ENCODE data around the gene SCYGR4.
A peak's percentile ranks its signal among the peaks of the same experiment; 100 is the strongest.
"Not testable (repeated sequence)": the region's sequence is repeated elsewhere in the genome, so short reads cannot be mapped to it uniquely, and the experiment has no call there.

Gene SCYGR4, protein sequence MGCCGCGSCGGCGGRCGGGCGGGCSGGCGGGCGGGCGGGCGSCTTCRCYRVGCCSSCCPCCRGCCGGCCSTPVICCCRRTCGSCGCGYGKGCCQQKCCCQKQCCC

DNA sequence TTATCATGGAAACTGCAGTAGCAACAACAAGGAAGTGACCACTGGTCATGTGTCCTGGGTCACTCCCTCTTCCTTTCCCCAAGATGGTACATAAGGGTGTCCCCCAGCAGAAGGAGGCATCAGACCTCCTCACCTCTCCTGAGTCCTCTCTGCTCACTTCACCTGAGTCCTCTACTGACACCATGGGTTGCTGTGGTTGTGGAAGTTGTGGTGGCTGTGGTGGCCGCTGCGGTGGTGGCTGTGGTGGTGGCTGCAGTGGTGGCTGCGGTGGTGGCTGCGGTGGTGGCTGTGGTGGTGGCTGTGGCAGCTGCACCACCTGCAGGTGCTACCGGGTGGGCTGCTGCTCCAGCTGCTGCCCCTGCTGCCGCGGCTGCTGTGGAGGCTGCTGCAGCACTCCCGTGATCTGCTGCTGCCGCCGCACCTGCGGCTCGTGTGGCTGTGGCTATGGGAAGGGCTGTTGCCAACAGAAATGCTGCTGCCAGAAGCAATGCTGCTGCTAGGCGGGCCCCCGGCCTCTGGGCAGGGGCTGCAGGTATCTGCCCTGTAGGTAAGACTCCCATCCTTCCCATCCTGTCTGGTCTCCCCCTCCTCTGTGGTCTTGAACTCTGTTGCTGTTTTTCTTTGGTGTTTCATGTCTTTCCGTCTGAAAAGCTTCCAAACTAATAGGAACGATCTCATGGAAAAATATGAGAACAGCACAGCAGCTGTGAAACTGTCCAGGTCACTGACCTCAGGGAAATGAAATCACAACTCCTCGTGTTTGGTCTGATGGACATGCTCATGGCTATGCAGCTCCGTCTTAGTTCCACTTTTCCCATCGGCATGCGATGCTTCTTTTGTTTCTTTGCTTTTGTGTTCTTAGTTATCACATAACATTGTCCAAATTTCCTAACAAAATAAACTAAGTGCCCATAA, at the start of gene SCYGR4:
SCYGR4 (plus strand) TSS at position 183 of the 915 bp plus-strand sequence; CDS start at position 183, 0 bp downstream.
- no peak for DNase-seq (ENCODE audit: low read depth)

DNA sequence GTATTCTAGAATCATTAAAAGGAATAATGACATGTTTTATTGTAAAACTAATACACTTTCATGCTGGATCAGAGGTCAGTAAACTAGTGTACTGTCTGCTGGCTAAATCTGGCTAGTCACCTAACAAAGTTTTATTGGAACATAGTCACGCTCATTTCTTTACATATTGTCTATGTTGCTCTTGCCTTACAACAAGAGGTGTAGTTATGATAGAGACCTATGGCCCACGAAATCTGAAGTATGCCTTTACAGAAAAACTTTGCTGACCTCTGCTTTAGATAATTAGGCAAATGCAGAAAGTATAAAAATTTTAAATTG, 48.5 kb upstream of the SCYGR4 start:
- no peak for DNase-seq (ENCODE audit: low read depth)

DNA sequence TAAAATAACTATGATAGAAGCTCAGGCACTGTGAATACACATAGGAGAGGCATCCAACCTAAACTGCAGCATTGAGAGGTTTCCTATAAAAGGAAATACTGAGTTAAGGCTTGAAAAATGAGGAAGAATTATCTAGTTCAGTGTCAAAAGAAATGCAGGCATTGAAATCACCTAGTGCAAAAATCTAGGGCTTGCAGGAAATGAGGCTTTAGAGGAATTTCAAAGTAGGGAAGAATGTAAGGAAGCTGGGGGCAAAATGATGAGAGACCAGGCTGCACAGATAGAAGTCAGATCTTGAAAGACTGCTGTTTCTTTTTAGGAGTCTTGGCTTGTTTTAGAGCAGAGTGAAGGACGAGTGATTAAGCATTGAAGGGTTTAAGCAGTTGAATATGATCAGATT, 46.7 kb upstream of the SCYGR4 start:
- DNase-seq (ENCODE audit: low read depth) = no peak

DNA sequence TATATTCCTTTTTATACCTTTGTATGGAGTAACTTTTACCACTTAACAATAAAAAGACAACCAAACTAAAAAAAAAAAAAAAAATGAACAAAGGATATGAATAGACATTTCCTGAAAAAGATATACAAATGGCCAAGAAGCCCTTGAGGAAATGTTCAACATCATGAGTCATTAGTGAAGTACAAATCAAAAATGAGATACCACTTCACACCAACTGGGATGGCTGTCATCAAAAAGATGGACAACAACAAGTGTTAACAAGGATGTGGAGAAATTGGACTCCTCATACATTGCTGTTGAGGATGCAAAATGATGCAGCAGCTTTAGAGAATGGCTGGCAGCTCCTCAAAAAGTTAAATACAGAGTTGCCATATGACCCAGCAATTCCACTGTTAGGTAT, 41.2 kb upstream of the SCYGR4 start:
- peak; percentile 32 for DNase-seq (ENCODE audit: low read depth)

DNA sequence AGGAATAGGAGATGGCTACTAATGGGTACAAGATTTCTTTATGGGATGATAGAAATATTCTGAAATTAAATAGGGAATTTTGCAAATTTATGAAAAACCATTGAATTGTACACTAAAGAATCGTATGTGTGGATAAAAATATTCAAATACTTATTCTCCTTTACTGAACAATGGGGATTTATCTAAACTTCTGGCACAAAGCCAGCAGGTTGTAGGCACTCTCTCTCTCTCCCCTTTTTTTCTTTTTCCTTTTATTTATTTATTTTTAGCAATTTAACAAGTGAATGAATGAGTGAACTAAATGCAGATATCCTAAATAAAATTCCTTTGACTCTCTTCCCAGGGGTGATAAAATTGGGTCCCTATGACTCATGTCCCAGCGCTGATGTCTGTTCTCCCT, 40.5 kb upstream of the SCYGR4 start:
- DNase-seq (ENCODE audit: low read depth) = no peak

DNA sequence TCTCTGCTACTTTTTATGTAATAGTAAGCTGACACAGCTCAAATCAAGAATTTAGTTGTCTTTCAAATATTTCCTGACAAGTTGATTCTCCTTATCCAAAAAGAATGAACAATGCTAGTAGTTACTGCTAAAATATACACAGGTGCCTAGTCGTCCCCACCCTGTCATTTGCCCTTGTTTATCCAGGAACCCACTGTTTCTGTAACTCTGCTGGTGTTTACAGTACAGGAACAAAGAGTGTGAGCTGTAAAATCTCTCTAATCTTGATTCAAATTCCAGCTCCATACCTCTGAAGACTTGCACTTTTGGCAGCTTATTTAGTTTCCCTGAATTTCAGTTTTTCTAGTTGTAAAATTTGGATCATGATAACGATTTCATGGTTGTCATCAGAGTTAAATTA, 39.7 kb upstream of the SCYGR4 start:
- no peak for DNase-seq (ENCODE audit: low read depth)

DNA sequence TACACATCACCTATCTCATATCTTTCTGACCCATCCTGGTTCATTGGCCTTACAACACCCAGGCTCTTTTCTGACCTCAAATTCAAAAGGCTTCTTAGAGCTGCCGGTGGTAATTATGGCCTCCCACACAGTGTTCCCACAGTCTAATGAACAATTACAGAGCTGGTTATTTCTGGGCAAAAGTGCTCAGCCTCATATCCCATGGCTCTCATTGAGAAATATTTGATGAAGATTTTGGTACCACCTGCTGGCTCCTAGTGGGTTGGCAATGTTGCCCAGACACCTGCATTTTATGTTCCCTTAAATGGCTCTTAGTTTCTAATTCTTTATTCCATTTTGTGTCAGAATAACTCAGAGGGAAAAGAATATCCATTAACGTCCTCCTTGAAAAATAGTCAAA, 38.7 kb upstream of the SCYGR4 start:
- no peak for DNase-seq (ENCODE audit: low read depth)

DNA sequence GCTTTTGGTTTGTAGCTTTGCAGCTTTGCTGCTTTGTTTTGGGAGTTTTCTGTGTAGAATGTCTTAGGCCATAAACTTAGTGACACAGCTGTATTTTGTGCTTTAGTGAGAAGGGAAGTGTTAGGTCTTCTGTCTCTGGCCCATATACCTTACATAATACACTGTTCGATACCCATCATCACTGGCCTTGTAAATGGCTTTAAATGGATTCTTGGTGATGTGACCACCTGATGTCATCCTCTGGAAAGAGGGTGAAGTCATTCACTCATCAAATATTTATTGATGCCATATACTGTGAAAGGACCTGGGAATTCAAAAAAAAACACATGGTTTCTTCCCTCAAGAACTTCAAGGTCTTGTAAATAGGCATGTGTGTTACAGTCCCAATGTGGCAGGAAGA, 37.5 kb upstream of the SCYGR4 start:
- no peak for DNase-seq (ENCODE audit: low read depth)

DNA sequence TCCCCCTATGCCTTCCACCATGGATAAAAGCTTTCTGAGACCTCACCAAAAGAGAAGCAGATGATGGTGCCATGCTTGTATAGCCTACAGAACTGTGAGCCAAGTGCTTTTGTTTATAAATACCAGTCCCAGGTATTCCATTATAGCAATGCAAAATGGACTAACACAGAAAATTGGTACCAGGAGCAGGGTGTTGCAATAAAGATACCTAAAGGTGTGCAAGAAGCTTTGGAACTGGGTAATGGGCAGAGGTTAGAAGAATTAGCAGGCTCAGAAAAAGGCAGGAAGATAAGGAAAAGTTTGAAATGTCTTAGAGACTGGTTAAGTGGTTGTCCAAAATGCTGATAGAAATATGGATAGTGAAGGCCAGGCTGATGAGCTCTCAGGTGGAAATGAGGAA, 34.9 kb upstream of the SCYGR4 start:
- DNase-seq (ENCODE audit: low read depth) = no peak

DNA sequence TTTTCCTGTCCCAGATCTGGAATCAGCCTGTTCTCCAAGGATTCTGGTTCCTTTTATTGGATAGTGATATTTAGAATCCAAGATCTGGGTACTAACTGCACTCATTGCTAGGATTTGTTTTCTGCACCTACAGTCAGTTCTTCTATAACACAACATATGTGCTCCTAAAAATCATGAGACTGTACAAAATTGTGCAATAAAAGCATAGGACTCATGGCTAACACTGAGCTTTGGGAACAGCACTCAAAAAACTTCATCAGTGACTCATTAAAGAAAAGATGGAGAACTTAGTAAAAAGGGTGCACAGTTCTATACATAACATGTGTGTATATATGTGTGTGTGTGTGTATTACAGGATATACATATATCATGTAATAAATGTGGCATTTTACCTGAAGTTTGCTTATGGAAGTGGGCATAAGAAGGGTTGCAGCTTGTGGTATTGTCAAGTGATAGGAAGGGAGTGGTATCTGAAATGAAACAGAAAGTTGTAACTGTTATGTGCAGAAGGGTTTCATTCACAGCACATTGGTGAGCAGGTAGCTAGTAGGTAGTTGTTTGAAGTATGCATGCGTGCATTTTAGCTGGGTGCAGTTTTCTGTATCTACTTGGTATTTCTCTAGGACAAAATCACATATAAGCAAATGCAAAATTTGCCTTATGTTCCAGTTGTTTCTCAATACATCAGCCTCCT, 24.5 kb upstream of the SCYGR4 start:
- no peak for DNase-seq (ENCODE audit: low read depth)

DNA sequence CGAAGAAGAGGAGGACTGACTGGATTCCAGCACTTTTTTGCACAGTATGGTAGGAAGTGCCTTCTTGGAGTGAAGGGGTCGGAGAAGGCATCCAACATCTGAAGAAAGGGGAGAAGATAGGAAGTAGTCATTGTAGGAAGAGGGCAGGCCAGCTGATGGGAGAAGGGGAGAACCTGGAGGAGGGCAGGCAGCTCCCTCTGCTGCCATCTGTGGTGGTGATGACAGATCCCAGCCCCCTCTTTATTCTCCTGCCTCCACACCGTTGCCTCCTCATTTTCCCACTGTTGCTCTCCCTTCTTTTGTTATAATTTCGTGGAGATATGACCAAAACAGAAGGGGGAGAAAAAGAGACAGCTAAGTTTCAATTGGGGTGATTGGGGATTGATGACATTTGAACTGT, 21.5 kb upstream of the SCYGR4 start:
- no peak for DNase-seq (ENCODE audit: low read depth)

DNA sequence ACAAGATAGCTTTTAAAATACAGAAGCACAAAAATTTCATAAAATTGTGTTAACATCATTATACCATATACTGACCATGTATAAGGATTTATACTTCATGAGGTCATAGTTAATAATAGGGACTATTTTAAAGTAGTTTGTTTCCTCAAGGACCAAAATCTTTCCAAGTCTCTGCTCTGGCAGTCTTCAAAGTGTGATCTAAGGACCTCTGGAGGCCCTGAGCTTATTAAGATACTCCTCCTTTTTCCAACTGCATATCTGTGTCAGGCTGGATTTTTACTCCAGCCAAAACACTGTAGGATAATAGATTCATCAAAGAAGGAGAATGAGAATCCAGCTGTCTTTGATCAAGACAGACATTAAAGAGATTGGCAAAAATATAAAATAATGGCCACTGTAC, 20.3 kb upstream of the SCYGR4 start:
- DNase-seq (ENCODE audit: low read depth) = no peak

DNA sequence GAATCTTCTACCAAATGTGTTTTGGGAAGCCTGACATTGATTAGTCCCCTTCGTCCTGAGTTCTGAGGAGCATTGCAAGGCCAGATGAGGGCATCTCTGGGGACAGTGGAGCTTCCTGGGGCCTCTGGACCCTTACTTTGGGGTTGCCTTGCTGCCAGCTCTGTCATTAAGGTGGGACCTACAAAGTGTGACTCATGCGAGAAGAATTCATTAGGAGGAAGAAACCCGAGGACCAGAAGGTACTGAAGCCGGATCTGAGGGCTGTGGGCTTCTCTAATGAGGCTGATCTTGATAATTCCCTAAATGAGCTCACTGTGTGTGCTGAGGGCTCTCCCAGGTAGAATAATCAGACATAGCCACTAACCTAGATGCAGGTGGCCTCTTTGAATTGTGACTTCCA, 19.3 kb upstream of the SCYGR4 start:
- no peak for DNase-seq (ENCODE audit: low read depth)

DNA sequence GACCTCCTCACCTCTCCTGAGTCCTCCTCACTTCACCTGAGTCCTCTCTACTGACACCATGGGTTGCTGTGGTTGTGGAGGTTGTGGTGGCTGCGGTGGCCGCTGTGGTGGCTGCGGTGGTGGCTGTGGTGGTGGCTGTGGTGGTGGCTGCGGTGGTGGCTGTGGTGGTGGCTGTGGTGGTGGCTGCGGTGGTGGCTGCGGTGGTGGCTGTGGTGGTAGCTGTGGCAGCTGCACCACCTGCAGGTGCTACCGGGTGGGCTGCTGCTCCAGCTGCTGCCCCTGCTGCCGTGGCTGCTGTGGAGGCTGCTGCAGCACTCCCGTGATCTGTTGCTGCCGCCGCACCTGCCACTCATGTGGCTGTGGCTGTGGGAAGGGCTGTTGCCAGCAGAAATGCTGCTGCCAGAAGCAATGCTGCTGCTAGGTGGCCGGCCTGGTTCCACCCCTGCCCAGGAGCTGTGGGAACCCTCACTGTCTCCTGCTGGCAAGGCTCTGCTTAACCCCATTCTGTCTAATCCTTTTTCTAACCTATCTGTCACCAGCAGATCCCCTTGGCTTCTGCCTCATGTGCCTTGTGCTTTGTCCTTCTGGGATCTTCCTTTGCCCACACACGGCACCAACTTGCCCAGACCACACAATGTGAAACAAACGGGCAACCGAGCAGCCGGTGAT, 18.3 kb upstream of the SCYGR4 start, which contains the start of gene SCYGR2:
SCYGR2 (plus strand) TSS at position 59 of the 669 bp plus-strand sequence; CDS start at position 59, 0 bp downstream.
- DNase-seq (ENCODE audit: low read depth) = not testable (repeated sequence)

DNA sequence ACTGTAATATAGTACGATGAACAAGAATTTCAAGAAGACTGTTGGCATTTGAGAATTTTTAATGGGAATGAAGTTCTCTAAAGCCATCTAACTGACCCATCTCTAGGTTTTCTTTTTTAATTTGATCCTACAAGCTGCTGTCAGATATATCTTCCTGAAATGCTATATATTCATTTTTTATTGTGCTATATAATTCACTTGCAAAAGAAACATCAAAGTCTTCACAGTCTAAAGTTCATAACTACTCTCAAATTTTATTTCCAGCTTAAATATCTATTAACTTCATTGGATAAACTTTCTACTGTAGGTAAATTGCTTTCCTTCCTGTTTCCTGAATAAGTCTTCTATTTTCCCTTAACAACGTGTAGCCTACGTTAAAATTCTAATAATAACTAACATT, 14.9 kb upstream of the SCYGR4 start:
- no peak for DNase-seq (ENCODE audit: low read depth)

DNA sequence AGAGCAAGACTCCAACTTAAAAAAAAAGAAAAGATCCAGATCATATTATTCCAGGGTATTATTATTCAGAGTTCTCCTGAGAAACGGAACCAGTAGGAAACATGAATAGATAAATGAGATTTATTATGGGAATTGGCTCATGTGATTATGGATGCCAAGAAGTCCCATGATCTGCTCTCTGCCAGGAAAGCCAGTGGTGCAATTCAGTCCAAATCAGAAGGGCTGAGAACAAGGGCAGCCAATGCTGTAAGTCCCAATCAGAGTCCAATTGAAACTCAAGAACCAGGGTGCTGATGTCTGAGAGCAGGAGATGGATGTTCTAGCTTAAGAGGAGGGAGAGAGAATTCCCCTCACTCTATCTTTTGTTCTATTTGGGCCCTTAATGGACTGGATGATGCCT, 10.8 kb upstream of the SCYGR4 start:
- DNase-seq (ENCODE audit: low read depth) = no peak

DNA sequence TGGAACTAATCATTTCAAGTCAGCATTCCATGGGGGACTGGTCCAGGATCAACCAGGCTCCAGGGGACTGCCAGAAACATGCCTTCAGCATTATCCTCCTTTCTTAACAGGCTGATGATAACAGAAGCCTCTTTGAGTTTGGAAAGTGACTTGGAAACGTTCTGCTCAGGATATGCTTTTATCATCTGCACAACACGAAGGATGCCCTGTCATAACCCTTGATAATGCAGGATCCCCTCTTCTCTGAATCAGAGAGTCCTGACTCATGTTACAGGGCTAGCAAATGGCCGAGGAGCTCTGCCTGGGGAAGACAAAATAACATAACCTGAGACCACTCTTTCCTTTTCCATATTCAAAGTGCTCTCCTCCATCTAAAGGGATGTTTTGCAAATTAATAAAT, 9.4 kb upstream of the SCYGR4 start:
- peak; percentile 47 for DNase-seq (ENCODE audit: low read depth)

DNA sequence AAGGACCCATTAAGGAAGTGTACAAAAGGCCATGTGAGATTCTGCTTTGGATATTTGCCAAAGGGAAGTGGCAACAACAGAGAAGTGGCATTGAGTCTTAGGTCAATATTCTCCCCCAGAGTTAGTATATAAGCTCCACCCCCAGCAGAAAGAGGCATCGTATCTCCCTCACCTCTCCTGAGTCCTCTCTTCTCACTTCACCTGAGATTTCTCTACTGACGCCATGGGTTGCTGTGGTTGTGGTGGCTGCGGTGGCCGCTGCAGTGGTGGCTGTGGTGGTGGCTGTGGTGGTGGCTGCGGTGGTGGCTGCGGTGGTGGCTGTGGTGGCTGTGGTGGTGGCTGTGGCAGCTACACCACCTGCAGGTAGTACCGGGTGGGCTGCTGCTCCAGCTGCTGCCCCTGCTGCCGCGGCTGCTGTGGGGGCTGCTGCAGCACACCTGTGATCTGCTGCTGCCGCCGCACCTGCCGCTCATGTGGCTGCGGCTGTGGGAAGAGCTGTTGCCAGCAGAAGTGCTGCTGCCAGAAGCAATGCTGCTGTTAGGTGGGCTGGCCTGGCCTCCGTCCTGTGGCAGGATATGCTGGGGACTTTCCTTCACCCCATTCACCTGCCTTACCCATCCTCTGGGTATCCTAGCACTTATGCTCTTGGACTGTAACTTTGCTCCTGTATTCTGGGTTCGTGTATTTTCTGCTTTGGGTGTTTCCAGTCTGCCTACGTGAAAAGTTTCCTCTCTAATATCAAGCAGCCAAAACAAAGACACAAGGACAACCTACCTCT, 8.5 kb upstream of the SCYGR4 start:
- DNase-seq (ENCODE audit: low read depth) = no peak

DNA sequence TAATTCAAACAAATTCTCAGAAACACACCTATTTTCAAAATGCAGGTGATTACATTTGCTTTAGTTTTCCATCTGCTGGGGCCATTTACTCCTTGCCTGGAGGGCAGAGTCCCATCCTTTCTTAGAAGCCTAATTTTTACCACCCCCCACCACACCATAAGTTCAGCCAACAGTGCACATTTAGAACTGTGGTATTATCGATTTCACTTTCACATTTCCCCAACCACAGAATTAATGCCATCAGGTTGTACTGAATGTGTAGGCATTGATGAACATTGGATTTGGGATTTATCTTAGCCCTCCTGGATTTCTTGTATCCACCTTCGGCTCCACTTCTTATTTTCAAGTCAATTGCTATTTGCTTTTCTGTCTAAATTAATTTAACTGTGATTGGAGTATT, 7.2 kb upstream of the SCYGR4 start:
- no peak for DNase-seq (ENCODE audit: low read depth)

DNA sequence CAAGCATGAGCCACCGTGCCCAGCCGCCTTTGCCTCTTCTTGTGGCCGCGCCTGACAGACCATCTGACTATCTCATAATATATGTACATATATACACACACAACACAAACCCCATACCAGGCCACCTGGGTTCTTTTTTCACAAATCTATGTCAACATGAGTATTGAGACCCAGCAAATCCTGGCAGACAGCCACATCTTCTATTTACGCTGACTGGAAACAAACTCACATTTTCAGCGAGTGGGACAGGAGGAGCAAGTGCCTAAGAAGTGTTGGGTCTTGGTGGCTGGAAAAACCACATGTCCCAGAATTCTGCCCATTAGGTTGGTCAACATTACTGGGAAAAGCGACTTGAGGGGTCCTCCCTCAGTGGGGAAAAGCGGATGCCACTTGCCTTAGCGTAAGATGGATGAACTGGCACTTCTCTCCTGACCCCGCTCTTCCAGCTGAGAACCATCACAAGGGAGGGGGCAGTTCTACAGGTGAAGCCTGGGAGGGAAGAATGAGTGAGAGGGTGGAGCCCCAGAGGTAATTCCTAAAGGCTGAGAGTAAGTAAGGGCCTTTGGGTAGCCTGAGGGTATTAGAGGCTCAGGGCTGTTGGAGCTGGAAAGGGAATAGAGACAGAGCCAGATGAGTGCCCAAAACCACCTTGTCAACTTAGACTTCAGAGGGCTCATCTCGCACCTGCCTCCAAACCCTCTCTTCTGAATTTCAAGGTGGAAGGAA, 4.6 kb upstream of the SCYGR4 start:
- DNase-seq (ENCODE audit: low read depth) = no peak

DNA sequence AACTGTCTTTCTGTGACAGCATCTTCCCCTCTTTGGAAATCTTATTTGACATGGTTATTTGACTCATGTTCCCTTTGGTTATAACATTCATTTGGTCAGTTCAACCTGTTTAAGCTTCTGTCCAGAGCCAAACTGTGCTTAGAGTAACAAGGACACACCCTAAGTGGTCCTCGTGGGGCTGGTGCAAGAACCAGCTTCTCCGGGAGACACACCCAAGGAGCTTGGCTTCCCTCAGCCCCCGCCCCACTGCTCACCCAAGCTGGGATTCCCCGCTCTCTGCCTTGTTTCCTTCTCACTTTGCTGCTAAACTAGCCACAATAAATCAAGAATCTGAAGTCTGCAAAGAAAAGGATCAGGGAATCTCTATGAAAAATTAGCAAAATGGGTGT, 4.0 kb upstream of the SCYGR4 start:
- no peak for DNase-seq (ENCODE audit: low read depth)

Data from iris pigment epithelial cell (primary cell).